Panc1 (cell line): ENCODE results near the gene PADI1. TPM values are rescaled to one million over a fixed set of nuclear protein-coding genes. Genes with fewer than 3 reads are reported as not detected.

Source experiments
- ATAC-seq: fragments of 200-7000 bp; cut with Tn5 transposase; 2 replicates; pipeline ENCODE4 v1.9.1; 2020; ENCODE audit warnings: mild to moderate bottlenecking, moderate library complexity
- BruUV-seq: library from RNA; stranded (reverse); fragments of 400-500 nt; replicated peaks from 2 replicates; lab custom pipeline; 2021; lab: Mats Ljungman, UMichigan
- CTCF ChIA-PET: fragments of 300-600 bp; sonication (Branson Sonifier 250); formaldehyde crosslinking; loops from one replicate; lab custom pipeline; 2022; ENCODE audit warnings: antibody characterized with exemption; lab: Charles Lee
- POLR2A ChIA-PET: fragments of 300-600 bp; sonication (Branson Sonifier 250); formaldehyde crosslinking; loops from one replicate; lab custom pipeline; 2022; ENCODE audit warnings: antibody characterized with exemption; lab: Charles Lee
- DNase-seq: peaks from one replicate; pipeline ENCODE4 v3.0.0-alpha.2; 2010; ENCODE audit warnings: low read depth, low spot score
- H3K27ac ChIP-seq: 2 replicates; pipeline ENCODE4 v1.5.1; 2011; ENCODE audit warnings: mild to moderate bottlenecking, low read length, inconsistent platforms
- H3K27me3 ChIP-seq: fragments of 200-500 bp; sonication (Bioruptor generic); 2 replicates; pipeline ENCODE4 v1.6.0; 2014; ENCODE audit warnings: low read length, inconsistent platforms; ENCODE audit not compliant: control insufficient read depth, insufficient read depth
- H3K36me3 ChIP-seq: fragments of 200-500 bp; sonication (Bioruptor generic); 2 replicates; pipeline ENCODE4 v1.5.1; 2014; ENCODE audit warnings: inconsistent platforms, mild to moderate bottlenecking, low read length, moderate library complexity; ENCODE audit not compliant: control insufficient read depth, insufficient read depth
- H3K4me1 ChIP-seq: 2 replicates; pipeline ENCODE4 v1.5.1; 2011; ENCODE audit warnings: inconsistent platforms, mild to moderate bottlenecking, low read length, moderate library complexity; ENCODE audit not compliant: control insufficient read depth, insufficient read depth
- H3K4me3 ChIP-seq, 2 experiments: 2 replicates each; pipeline ENCODE4 v1.5.1; 2011 to 2012; ENCODE audit warnings: low read depth in 2 of 2, low read length in 2 of 2, mild to moderate bottlenecking in 2 of 2, inconsistent platforms in 1 of 2, moderate library complexity in 1 of 2
- H3K9me3 ChIP-seq: fragments of 200-500 bp; sonication (Bioruptor generic); 2 replicates; pipeline ENCODE4 v1.5.1; 2014; ENCODE audit warnings: low read depth, mild to moderate bottlenecking, inconsistent platforms, low read length, moderate library complexity; ENCODE audit not compliant: control insufficient read depth, insufficient read depth
- CTCF ChIP-seq: fragments of 450-650 bp; IDR thresholded peaks from 2 replicates; pipeline ENCODE4 v1.5.1; 2017; ENCODE audit warnings: mild to moderate bottlenecking
- POLR2AphosphoS5 ChIP-seq: IDR thresholded peaks from 2 replicates; pipeline ENCODE4 v1.6.1; 2012; ENCODE audit warnings: mild to moderate bottlenecking, low read depth, low read length, moderate library complexity
- REST ChIP-seq, 2 experiments: IDR thresholded peaks; 2 replicates each; pipeline ENCODE4 v1.6.1; 2011 to 2012; ENCODE audit warnings: low read depth in 2 of 2, control low read depth in 1 of 2, low read length in 1 of 2, mild to moderate bottlenecking in 1 of 2, moderate library complexity in 1 of 2; ENCODE audit not compliant: insufficient read depth in 1 of 2
- SIN3A ChIP-seq: IDR thresholded peaks from 2 replicates; pipeline ENCODE4 v1.6.1; 2012; ENCODE audit warnings: low read depth, mild to moderate bottlenecking, low read length, moderate library complexity, borderline replicate concordance; ENCODE audit not compliant: insufficient read depth
- TCF7L2 ChIP-seq: IDR thresholded peaks from 2 replicates; pipeline ENCODE4 v1.6.1; 2011; ENCODE audit warnings: mild to moderate bottlenecking, low read depth, low read length, inconsistent platforms
- in situ Hi-C: cut with HindIII; loops from 2 replicates; pipeline ENCODE4 v1.10.0; 2016; ENCODE audit warnings: low sequenced_read_pairs, low pct_unique_long_range_greater_than_20kb
- intact Hi-C: fragments of 100-400 bp; cut with micrococcal nuclease; formaldehyde crosslinking; loops from one replicate; pipeline ENCODE4 v1.10.0; 2022; ENCODE audit not compliant: unreplicated experiment
- total RNA-seq: library from RNA; stranded (reverse); gene quantifications from one replicate; pipeline ENCODE4 v1.2.1, GENCODE V29; 2021; ENCODE audit not compliant: unreplicated experiment

The PADI1 gene
- total RNA-seq, 1 experiment from 2014 or later = 2.3 TPM

- CTCF ChIA-PET = no interaction called here
- no peak for ATAC-seq
Measured at GRCh38 chr1:17156108-17156507, 48.8 kb upstream of the PADI1 start.

GRCh38 chr1:17158961-17159360 lies 46.0 kb upstream of the PADI1 start:
- Histone ChIP-seq H3K27ac (peak overlapping the region; percentile 36; the same call in 1 of the 2 replicates), H3K9me3 (peaks cover 9% of the 10 kb centered on the region; the same call in 1 of the 2 replicates), H3K27me3 (no peaks in the 10 kb centered on the region), H3K36me3 (no peaks in the 10 kb centered on the region), H3K4me3 (no peak overlapping the region), H3K4me1 (peaks cover 10% of the 10 kb centered on the region; the same call in 1 of the 2 replicates)
- no peak for TF ChIP-seq POLR2AphosphoS5
- TF ChIP-seq TCF7L2 = no peak
- no peak for TF ChIP-seq SIN3A
- no peak for TF ChIP-seq CTCF
- no peak for TF ChIP-seq REST (IDR thresholded peaks at IDR 0.05; ENCODE audit: insufficient read depth in 1 of 2, low read depth in 2 of 2, low read length in 1 of 2)
- ChIA-PET POLR2A (no interaction called here), CTCF (no interaction called here)
- in situ Hi-C loops (no loop called here), intact Hi-C loops (no loop called here)
- no TSS peak for BruUV-seq
- DNase-seq (no peak), ATAC-seq (no peak)

More at GRCh38 chr1:17156108-17156507, 48.8 kb upstream of the PADI1 start:
- Histone ChIP-seq H3K27me3 (no peaks in the 10 kb centered on the region), H3K4me1 (no peaks in the 10 kb centered on the region), H3K4me3 (no peak overlapping the region), H3K27ac (peak overlapping the region; percentile 8; the same call in 1 of the 2 replicates), H3K36me3 (no peaks in the 10 kb centered on the region), H3K9me3 (peaks cover 9% of the 10 kb centered on the region; the same call in 1 of the 2 replicates)
- intact Hi-C loops (no loop called here), in situ Hi-C loops (no loop called here)
- POLR2A ChIA-PET = no interaction called here
- no peak for DNase-seq
- TF ChIP-seq POLR2AphosphoS5 = no peak
- no peak for TF ChIP-seq REST (IDR thresholded peaks at IDR 0.05; ENCODE audit: insufficient read depth in 1 of 2, low read depth in 2 of 2, low read length in 1 of 2)
- TF ChIP-seq TCF7L2 = no peak
- TF ChIP-seq CTCF = no peak
- no peak for TF ChIP-seq SIN3A
- BruUV-seq = no TSS peak
